AG09319 (cell line): ENCODE data around the gene USP10.
"Not testable (repeated sequence)": the region's sequence is repeated elsewhere in the genome, so short reads cannot be mapped to it uniquely, and the experiment has no call there.

Source experiments
- DNase-seq: peaks from one replicate; pipeline ENCODE4 v3.0.0-alpha.2; 2010; ENCODE audit warnings: low read depth; ENCODE audit errors: extremely low read depth
- TF ChIP-seq, protein P1 (sequence below): IDR thresholded peaks from 2 replicates; pipeline ENCODE4 v1.5.1; 2011; ENCODE audit warnings: low read depth, mild to moderate bottlenecking, inconsistent platforms, low read length, moderate library complexity

The USP10 gene

DNA sequence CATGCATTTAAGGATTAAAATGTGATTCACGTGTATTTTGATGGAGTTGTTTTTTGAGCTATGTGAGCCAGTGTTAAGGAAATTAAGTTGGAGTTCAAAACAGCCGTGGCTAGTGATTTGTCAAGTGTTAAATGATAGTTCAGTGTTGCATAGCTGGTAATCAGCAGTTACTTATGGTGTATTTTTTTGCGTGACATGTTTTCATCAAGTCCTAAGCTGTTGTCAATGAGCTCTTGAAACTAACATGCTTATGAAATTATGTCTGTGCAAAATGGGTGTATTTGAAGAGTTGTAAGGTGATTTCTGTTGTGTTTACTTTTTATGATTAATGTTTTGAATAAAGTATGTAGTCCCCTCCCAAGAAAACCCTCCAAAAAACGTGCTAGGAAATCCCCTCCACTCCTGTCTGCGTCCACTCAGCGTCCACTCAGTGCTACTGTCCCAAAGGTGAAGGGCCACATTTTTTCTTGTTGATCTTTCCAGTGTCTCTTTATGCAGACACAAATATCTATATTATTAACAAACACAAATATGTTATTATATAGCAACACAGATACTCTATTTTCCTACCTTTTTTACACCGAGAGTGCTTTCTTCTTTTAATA, 30.0 kb downstream of the USP10 start:
- TF ChIP-seq, protein P1, sequence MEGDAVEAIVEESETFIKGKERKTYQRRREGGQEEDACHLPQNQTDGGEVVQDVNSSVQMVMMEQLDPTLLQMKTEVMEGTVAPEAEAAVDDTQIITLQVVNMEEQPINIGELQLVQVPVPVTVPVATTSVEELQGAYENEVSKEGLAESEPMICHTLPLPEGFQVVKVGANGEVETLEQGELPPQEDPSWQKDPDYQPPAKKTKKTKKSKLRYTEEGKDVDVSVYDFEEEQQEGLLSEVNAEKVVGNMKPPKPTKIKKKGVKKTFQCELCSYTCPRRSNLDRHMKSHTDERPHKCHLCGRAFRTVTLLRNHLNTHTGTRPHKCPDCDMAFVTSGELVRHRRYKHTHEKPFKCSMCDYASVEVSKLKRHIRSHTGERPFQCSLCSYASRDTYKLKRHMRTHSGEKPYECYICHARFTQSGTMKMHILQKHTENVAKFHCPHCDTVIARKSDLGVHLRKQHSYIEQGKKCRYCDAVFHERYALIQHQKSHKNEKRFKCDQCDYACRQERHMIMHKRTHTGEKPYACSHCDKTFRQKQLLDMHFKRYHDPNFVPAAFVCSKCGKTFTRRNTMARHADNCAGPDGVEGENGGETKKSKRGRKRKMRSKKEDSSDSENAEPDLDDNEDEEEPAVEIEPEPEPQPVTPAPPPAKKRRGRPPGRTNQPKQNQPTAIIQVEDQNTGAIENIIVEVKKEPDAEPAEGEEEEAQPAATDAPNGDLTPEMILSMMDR, result no peak
- DNase-seq, result no peak

DNA sequence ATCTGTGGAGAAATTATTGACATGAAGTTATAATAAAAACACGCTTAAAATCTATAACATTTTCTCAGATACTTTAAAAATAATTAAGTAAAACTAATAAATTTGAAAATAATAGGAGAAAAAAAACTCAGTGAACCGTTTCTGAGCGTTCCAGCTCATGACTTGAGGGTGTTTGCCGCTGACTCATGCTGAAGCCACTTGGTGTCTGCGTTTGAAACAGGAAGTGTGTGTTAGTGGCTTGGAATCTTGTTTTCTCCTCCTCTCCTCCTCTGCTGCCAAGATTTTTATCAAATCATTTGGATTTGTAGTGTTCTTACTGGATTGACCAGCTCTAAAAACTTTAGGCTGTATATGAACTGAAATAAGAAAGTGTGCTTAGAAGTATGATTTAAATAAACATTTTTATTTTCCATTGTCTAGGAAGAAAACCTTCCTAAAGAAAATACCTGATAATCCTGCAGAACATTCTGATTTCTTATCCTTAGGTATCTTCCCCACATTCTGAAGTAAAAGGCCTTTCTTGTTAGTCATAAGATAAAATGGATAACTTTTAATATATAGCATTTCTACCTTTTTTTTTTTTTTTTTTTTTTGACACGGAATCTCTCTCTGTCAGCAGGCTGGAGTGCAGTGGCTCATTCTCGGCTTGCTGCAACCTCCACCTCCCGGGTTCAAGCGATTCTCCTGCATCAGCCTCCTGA, 30.8 kb downstream of the USP10 start:
- peak; percentile 67 for DNase-seq
- TF ChIP-seq, protein P1, result no peak

DNA sequence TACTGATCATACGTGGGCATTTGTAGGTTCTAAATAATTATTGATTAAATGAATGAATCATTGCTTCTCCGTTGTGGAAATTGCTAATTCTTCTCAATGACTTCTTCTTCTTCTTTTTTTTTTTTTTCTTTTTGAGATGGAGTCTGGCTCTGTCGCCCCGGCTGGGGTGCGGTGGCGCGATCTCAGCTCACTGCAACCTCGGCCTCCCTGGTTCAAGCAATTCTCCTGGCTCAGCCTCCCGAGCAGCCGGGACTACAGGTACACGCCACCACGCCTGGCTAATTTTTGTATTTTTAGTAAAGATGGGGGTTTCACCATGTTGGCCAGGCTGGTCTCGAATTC, 32.5 kb downstream of the USP10 start:
- DNase-seq, result not testable (repeated sequence)

DNA sequence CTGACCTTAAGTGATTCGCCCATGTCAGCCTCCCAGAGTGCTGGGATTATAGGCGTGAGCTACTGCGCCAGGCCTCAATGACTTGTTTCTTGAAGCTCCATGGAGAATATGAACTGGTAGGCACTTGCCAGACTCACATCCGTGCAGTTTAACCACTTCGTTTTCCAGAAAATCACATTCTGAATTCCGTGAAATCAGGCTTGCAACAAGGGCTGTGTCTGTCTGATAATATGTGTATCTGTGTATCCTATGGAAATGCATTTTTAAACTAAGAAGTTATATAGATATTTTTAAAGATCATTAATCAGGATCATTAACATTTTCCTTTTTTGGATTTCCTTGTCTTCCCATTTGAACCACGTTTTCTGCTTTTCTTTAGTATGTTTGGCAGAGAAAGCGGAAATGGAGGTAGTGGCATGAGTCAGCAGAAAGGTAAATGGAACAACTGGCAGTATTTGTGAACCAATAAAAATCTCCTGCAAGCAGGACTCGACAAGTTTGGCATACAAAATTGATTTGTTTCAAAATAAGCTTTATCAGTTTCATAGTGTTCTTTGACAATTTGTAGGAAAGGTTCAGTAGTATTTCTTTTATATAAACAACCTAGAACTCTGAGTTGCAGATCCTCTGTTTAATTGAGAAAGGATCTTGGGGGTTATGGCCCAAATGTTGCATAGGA, 33.0 kb downstream of the USP10 start:
- TF ChIP-seq, protein P1, result no peak
- DNase-seq, result no peak

DNA sequence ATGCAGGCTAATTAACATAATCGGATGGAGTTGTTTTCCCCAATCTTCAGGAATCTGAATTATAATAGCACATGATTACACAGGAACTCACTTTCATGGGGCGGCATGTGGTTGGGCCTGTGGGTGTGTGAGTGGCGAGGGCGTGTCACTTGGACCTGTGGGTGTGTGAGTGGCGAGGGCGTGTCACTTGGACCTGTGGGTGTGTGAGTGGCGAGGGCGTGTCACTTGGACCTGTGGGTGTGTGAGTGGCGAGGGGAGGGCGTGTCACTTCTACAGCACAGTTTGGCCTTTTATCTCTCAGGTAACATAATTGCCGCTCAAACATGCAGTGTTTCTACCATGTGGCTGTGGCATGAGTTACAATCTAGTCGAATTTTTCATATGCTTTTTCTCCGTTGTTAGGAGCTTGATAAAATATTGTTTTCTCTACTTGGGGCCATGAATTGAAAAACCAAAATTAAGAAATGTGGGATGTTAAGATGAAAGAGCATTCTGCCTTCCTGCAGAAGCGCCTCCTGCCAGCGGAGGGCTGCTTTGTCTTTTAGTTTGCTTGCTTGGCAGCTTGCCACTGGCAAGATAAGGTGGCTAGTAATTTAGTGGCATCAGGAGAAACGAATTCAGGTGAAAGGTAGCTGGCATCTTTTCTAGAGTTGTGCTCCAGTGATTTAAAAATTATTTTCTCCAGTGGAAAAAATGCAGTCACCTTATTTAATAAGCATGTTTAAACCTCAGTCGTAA, 36.2 kb downstream of the USP10 start:
- TF ChIP-seq, protein P1, result no peak
- no peak for DNase-seq

DNA sequence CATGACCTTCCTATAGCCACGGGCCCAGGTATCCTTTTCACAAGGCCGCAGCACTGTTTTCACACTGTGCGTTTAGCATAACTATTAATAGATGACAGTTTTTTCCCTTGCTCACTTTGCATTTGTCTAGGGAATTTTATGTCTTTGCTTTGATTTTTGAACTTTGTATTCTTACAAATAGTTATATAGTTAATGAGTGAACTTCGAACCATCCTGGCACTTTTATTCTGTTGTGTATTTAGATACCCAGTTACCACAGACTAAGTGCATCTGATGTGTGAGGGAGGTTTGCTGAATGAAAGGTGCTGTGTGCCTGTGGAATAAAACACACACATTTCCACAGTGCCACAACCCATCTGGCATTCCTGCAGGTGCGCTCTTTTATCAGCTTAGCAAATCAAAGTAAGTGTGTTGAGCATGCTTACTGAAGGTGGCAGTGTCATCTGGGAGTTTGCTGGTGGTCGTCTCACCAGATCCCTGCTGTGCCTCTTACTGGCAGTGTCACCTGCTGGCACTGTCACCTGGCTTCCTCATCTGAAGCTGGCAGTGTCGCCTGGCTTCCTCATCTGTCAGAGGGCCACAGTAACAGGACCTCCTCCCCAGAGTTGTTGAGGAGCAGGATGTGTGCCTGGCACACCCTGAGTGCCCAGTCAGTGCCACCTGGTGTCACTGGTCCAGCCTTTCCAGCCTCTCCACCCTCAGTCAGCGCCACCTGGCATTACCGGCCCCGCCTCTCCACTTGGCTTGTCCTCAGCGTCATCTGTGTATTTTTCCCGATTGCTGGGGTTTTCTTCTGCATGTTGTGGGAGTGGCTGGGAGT, 37.6 kb downstream of the USP10 start:
- TF ChIP-seq, protein P1, result no peak
- DNase-seq, result no peak
